Esophagus squamous epithelium (tissue), 4 donors: ENCODE data around the gene CDC42.

Experiments
- POLR2A ChIP-seq, 4 donors: fragments of 450-650 bp; IDR thresholded peaks; one replicate each; pipeline ENCODE4 v1.6.1; 2017; ENCODE audit warnings: antibody characterized with exemption in 4 of 4, mild to moderate bottlenecking in 4 of 4, moderate library complexity in 3 of 4
- TF ChIP-seq, protein P1 (sequence below), 6 experiments: fragments of 450-650 bp in 4 of 6; fragments of 200-600 bp in 2 of 6; sonication (generic) in 2 of 6; IDR thresholded peaks; one replicate each; pipeline ENCODE4 v1.5.1; 2016 to 2019; ENCODE audit warnings: antibody characterized with exemption in 6 of 6, mild to moderate bottlenecking in 4 of 6, moderate library complexity in 4 of 6

GRCh38 chr1:22056043-22056442 is 3.5 kb downstream of the CDC42 start:
- TF ChIP-seq, protein P1, sequence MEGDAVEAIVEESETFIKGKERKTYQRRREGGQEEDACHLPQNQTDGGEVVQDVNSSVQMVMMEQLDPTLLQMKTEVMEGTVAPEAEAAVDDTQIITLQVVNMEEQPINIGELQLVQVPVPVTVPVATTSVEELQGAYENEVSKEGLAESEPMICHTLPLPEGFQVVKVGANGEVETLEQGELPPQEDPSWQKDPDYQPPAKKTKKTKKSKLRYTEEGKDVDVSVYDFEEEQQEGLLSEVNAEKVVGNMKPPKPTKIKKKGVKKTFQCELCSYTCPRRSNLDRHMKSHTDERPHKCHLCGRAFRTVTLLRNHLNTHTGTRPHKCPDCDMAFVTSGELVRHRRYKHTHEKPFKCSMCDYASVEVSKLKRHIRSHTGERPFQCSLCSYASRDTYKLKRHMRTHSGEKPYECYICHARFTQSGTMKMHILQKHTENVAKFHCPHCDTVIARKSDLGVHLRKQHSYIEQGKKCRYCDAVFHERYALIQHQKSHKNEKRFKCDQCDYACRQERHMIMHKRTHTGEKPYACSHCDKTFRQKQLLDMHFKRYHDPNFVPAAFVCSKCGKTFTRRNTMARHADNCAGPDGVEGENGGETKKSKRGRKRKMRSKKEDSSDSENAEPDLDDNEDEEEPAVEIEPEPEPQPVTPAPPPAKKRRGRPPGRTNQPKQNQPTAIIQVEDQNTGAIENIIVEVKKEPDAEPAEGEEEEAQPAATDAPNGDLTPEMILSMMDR (IDR thresholded peaks at IDR 0.05), result no peak
- TF ChIP-seq POLR2A (IDR thresholded peaks at IDR 0.05), result no peak
